ENCODE results near the gene TMEM178B. TPM values are rescaled to one million over a fixed set of nuclear protein-coding genes. Genes with fewer than 3 reads are reported as not detected.

The TMEM178B gene
- total and polyA plus RNA-seq, 9 of the 15 experiments (the other 6 are each of a cell fraction or from before 2014, with no cell fraction given): under 0.01 to 0.03 (median 0.01) TPM; not detected in 5

DNA sequence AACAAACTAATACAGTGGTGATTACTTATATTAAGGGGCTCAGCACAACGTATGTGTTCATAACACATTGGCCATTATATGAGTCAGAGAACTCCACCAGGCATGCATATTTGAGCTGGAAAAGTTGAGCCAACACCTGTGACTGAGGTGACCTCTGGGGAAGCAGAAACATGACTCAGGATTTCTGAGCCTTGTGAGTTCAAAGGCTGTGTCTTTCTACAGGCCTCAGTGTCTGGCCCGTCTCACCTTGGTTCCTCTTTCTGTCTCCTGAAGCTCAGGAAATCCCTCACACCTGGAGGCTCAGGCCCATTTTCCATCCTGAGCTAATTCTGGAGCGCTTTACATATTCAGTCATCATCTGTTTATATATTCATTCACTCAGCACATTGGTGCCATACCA is 246.4 kb downstream of the TMEM178B start:
- Histone ChIP-seq H3K4me2 (ENCODE audit: insufficient read depth, low read length) (no peak overlapping the region), H3K4me1 (replicated peaks in 1 of 2; ENCODE audit: control insufficient read depth in 2 of 2, insufficient read depth in 2 of 2, low read length in 2 of 2) (no peaks in the 10 kb centered on the region), H3K27me3 (ENCODE audit: control insufficient read depth in 2 of 2, insufficient read depth in 2 of 2, low read length in 2 of 2) (no peaks in the 10 kb centered on the region), H3K9ac (ENCODE audit: insufficient read depth in 1 of 2, low read depth in 2 of 2, low read length in 2 of 2) (no peak overlapping the region), H3K4me3 (no peak overlapping the region), H3K79me2 (ENCODE audit: control insufficient read depth, insufficient read depth, low read length) (no peaks in the 10 kb centered on the region), H3K36me3 (ENCODE audit: control insufficient read depth, insufficient read depth, low read length) (no peaks in the 10 kb centered on the region), H4K20me1 (replicated peaks; ENCODE audit: control insufficient read depth, insufficient read depth, low read length) (no peaks in the 10 kb centered on the region), H3K9me1 (ENCODE audit: control insufficient read depth, insufficient read depth, low read length) (no peaks in the 10 kb centered on the region), H3K27ac (ENCODE audit: extremely low read depth, low read depth, low read length) (no peak overlapping the region), H3K9me3 (replicated peaks; ENCODE audit: control insufficient read depth, insufficient read depth, low read depth, low read length) (no peaks in the 10 kb centered on the region), H2AFZ (ENCODE audit: low read depth, low read length) (no peak overlapping the region)
- CTCF ChIA-PET (ENCODE audit: low intra/inter-chr PET ratio): no interaction called here
- POLR2A ChIA-PET: interaction anchor here (1.1 kb wide), 1 partner anchor 14 kb away, joined by 4 read pairs; no protein-coding TSS in a partner anchor
- WGBS (ENCODE audit: insufficient coverage, low coverage, missing lambda C conversion rate): 0% methylated on average over 3 of the region's 3 CpGs
- no peak for DNase-seq (ENCODE audit: extremely low read depth in 1 of 4, low spot score in 3 of 4)
- in situ Hi-C loops (cut with MboI) (no loop called here), intact Hi-C loops (cut with micrococcal nuclease) (no loop called here)
- FAIRE-seq: no peak
- ATAC-seq: no peak
- BruUV-seq (replicated peaks): no TSS peak
- TF ChIP-seq, protein P1, sequence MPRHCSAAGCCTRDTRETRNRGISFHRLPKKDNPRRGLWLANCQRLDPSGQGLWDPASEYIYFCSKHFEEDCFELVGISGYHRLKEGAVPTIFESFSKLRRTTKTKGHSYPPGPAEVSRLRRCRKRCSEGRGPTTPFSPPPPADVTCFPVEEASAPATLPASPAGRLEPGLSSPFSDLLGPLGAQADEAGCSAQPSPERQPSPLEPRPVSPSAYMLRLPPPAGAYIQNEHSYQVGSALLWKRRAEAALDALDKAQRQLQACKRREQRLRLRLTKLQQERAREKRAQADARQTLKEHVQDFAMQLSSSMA (CRISPR knock-in tag; IDR thresholded peaks at IDR 0.05): no peak
- TF ChIP-seq XRCC4 (IDR thresholded peaks at IDR 0.05; ENCODE audit: extremely low read depth, insufficient read depth, insufficient read length): no peak
- no peak for TF ChIP-seq ZNF253 (CRISPR knock-in tag; conservative IDR thresholded peaks at IDR 0.05)
- no peak for TF ChIP-seq ZNF655 (CRISPR knock-in tag; IDR thresholded peaks at IDR 0.05)
- no peak for TF ChIP-seq GTF2B (IDR thresholded peaks at IDR 0.05; ENCODE audit: extremely low read depth, insufficient read length)
- TF ChIP-seq ZNF609 (CRISPR knock-in tag; IDR thresholded peaks at IDR 0.05; ENCODE audit: borderline replicate concordance): no peak
- no peak for TF ChIP-seq ZNF121 (CRISPR knock-in tag; conservative IDR thresholded peaks at IDR 0.05)
- TF ChIP-seq ELF4 (CRISPR knock-in tag; IDR thresholded peaks at IDR 0.05): no peak
- no peak for TF ChIP-seq HNRNPUL1 (IDR thresholded peaks at IDR 0.05; ENCODE audit: low read length)
- TF ChIP-seq SIX5 (IDR thresholded peaks at IDR 0.05; ENCODE audit: borderline replicate concordance in 1 of 2, insufficient read depth in 1 of 2, low read depth in 1 of 2, low read length in 2 of 2): no peak
- no peak for TF ChIP-seq LEF1 (IDR thresholded peaks at IDR 0.05)
